ENCODE measurements around the gene STRN3. TPM values are rescaled to one million over a fixed set of nuclear protein-coding genes. Genes with fewer than 3 reads are reported as not detected.
"Not testable (repeated sequence)": the region's sequence is repeated elsewhere in the genome, so short reads cannot be mapped to it uniquely, and the experiment has no call there.

STRN3 gene
- total and polyA plus RNA-seq, 4 donors = 6.8 to 47.5 (median 31.2) TPM

DNA sequence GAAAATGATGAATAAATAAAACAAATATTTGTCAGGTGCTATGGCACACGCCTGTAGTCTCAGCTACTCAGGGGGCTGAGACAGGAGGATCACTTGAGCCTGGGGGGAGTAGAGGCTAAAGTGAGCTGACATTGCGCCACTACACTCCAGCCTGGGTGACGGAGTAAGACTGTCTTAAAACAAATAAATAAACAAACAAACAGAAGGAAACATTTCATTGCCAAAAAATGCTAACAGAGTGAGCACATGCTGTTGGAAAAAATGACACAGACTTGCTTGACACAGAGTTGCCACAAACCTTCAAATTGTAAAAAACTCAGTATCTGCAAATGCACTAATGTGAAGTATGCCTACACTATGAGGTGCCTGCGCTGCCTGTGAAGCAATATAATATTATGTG, 51.6 kb downstream of the STRN3 start:
- 76% methylated on average over 4 of the region's 4 CpGs for WGBS
- H3K9me3 ChIP-seq (ENCODE audit: control insufficient read depth in 4 of 4, low read length in 3 of 4) = no peaks in the 10 kb centered on the region
- H3K27ac ChIP-seq (ENCODE audit: low read depth in 1 of 2, low read length in 2 of 2) = no peak overlapping the region
- H3K4me1 ChIP-seq (ENCODE audit: control insufficient read depth in 4 of 4, insufficient read depth in 4 of 4, low read length in 3 of 4) = peaks cover 5 to 23% (median 11%) of the 10 kb centered on the region in 4 donors
- no peaks in the 10 kb centered on the region for H3K36me3 ChIP-seq (ENCODE audit: control insufficient read depth in 4 of 4, insufficient read depth in 3 of 4, low read depth in 1 of 4, low read length in 3 of 4)
- H3K9ac ChIP-seq (ENCODE audit: low read depth in 1 of 2, low read length in 2 of 2) = no peak overlapping the region
- TF ChIP-seq SP1 (IDR thresholded peaks at IDR 0.05) = no peak
- TF ChIP-seq JUND (IDR thresholded peaks at IDR 0.05) = peak; percentile 30 to 37
- DNase-seq (ENCODE audit: low spot score) = no peak
- no peaks in the 10 kb centered on the region for H3K27me3 ChIP-seq (ENCODE audit: control insufficient read depth in 4 of 4, insufficient read depth in 4 of 4, low read length in 3 of 4)
- H3K4me3 ChIP-seq (ENCODE audit: low read depth in 1 of 3, low read length in 3 of 3) = no peak overlapping the region

DNA sequence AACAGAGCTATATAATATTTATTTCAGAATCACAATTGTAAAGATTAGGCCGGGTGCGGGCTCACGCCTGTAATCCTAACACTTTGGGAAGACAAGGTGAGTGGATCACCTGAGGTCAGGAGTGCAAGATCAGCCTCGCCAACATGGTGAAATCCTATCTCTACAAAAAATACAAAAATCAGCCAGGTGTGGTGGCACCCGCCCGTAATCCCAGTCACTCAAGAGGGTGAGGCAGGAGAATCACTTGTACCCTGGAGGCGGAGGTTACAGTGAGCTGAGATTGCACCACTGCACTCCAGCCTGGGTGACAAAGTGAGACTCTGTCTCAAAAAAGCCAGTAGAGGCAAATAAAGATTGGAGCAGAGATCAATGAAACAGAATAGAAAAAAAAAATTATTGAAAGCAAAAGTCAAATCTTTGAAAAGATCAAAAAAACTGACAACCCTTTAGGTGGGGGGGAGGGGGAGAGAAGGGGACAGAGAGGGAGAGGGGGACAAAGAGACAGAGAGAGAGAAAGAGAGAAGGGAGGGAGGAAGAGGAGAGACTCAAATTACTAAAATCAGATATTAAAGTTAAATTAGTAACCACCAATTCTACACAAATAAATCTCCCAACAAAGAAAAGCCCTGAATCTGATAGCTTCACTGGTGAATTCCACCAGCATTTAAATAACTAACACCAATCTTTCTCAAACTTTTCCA, 53.1 kb downstream of the STRN3 start:
- Histone ChIP-seq H3K27me3 (ENCODE audit: control insufficient read depth in 4 of 4, insufficient read depth in 4 of 4, low read length in 3 of 4) (no peaks in the 10 kb centered on the region), H3K4me3 (ENCODE audit: low read depth in 1 of 3, low read length in 3 of 3) (no peak overlapping the region), H3K27ac (ENCODE audit: low read depth in 1 of 2, low read length in 2 of 2) (no peak overlapping the region), H3K36me3 (ENCODE audit: control insufficient read depth in 4 of 4, insufficient read depth in 3 of 4, low read depth in 1 of 4, low read length in 3 of 4) (no peaks in the 10 kb centered on the region), H3K4me1 (ENCODE audit: control insufficient read depth in 4 of 4, insufficient read depth in 4 of 4, low read length in 3 of 4) (peaks cover 5 to 23% (median 11%) of the 10 kb centered on the region in 4 donors), H3K9me3 (ENCODE audit: control insufficient read depth in 4 of 4, low read length in 3 of 4) (no peaks in the 10 kb centered on the region), H3K9ac (ENCODE audit: low read depth in 1 of 2, low read length in 2 of 2) (no peak overlapping the region)
- no peak for TF ChIP-seq NR2F2 (IDR thresholded peaks at IDR 0.05)
- TF ChIP-seq JUND (IDR thresholded peaks at IDR 0.05) = no peak
- no peak for TF ChIP-seq RAD21 (IDR thresholded peaks at IDR 0.05)
- TF ChIP-seq TAF1 (conservative IDR thresholded peaks at IDR 0.05) = no peak
- TF ChIP-seq RXRA (IDR thresholded peaks at IDR 0.05) = no peak
- TF ChIP-seq, protein P1, sequence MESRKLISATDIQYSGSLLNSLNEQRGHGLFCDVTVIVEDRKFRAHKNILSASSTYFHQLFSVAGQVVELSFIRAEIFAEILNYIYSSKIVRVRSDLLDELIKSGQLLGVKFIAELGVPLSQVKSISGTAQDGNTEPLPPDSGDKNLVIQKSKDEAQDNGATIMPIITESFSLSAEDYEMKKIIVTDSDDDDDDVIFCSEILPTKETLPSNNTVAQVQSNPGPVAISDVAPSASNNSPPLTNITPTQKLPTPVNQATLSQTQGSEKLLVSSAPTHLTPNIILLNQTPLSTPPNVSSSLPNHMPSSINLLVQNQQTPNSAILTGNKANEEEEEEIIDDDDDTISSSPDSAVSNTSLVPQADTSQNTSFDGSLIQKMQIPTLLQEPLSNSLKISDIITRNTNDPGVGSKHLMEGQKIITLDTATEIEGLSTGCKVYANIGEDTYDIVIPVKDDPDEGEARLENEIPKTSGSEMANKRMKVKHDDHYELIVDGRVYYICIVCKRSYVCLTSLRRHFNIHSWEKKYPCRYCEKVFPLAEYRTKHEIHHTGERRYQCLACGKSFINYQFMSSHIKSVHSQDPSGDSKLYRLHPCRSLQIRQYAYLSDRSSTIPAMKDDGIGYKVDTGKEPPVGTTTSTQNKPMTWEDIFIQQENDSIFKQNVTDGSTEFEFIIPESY (IDR thresholded peaks at IDR 0.05) = no peak
- 84% methylated on average over 7 of the region's 7 CpGs for WGBS
- no peak for DNase-seq (ENCODE audit: low spot score)

DNA sequence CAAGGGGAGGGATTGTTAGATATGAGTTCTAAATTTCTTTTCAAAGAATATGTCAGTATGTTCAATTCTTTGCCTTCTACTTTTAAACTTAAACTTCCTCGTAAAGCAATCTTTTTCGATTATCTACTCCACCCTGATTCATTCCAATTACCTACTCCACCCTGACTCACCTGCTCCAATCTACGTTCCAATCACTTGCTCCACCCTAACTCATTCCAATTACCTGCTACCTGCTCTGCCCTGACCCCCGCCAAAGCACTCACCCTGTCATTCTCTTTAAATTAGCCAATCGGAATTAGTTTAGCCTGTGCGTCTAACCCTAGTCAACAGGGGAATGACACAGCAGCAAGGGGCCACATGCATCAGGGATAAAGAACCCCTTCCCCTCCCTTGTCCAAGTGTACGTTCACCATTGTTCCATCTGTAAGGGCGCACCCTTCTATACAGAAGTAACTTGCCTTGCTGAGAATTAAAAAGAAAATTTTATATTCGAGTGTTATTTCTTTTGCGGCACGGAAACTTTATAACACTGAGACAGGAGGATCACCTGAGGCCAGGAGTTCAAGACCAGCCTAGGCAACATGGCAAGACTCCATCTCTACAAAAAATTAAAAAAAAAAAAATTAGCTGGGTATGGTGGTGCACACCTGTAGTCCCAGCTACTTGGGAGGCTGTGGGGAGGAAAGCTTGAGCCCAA, 54.0 kb downstream of the STRN3 start:
- not testable (repeated sequence) for H3K36me3 ChIP-seq (ENCODE audit: control insufficient read depth in 4 of 4, insufficient read depth in 3 of 4, low read depth in 1 of 4, low read length in 3 of 4); H3K9me3 ChIP-seq (ENCODE audit: control insufficient read depth in 4 of 4, low read length in 3 of 4); H3K27me3 ChIP-seq (ENCODE audit: control insufficient read depth in 4 of 4, insufficient read depth in 4 of 4, low read length in 3 of 4); DNase-seq (ENCODE audit: low spot score); H3K4me3 ChIP-seq (ENCODE audit: low read depth in 1 of 3, low read length in 3 of 3); H3K27ac ChIP-seq (ENCODE audit: low read depth in 1 of 2, low read length in 2 of 2); H3K9ac ChIP-seq (ENCODE audit: low read depth in 1 of 2, low read length in 2 of 2)
- peaks cover 5 to 19% (median 12%) of the 10 kb centered on the region in 4 donors for H3K4me1 ChIP-seq (ENCODE audit: control insufficient read depth in 4 of 4, insufficient read depth in 4 of 4, low read length in 3 of 4)
- 94% methylated on average over 11 of the region's 11 CpGs for WGBS

DNA sequence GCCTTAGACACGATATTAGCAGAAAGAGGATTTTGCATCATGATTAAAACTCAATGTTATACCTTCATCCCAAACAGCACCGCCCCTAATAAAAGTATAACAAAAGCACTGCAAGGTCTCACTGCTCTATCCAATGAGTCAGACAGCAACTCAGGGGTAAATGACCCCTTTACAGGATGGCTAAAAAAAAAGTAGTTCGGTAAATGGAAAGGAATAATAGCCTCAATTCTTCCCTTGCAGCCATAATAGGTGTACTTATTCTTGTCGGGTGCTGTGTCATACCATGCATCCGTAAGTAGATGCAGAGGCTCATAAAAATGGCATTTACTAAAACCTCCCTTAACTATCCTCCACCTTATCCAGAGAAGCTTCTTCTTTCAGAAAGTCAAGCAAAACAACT, 54.6 kb downstream of the STRN3 start:
- Histone ChIP-seq H3K27ac (ENCODE audit: low read depth in 1 of 2, low read length in 2 of 2) (no peak overlapping the region), H3K4me3 (ENCODE audit: low read depth in 1 of 3, low read length in 3 of 3) (no peak overlapping the region), H3K4me1 (ENCODE audit: control insufficient read depth in 4 of 4, insufficient read depth in 4 of 4, low read length in 3 of 4) (peaks cover 4 to 19% (median 11%) of the 10 kb centered on the region in 4 donors), H3K27me3 (ENCODE audit: control insufficient read depth in 4 of 4, insufficient read depth in 4 of 4, low read length in 3 of 4) (no peaks in the 10 kb centered on the region), H3K9ac (ENCODE audit: low read depth in 1 of 2, low read length in 2 of 2) (no peak overlapping the region), H3K36me3 (ENCODE audit: control insufficient read depth in 4 of 4, insufficient read depth in 3 of 4, low read depth in 1 of 4, low read length in 3 of 4) (no peaks in the 10 kb centered on the region), H3K9me3 (ENCODE audit: control insufficient read depth in 4 of 4, low read length in 3 of 4) (peaks cover 0 to 2% (median under 1%) of the 10 kb centered on the region in 4 donors)
- WGBS = 90% methylated on average over 5 of the region's 5 CpGs
- DNase-seq (ENCODE audit: low spot score) = no peak
- TF ChIP-seq HNF4A (conservative IDR thresholded peaks at IDR 0.05) (no peak), RAD21 (IDR thresholded peaks at IDR 0.05) (no peak), EGR1 (IDR thresholded peaks at IDR 0.05; ENCODE audit: low read depth in 2 of 2) (no peak), TAF1 (conservative IDR thresholded peaks at IDR 0.05) (no peak), HNF4G (IDR thresholded peaks at IDR 0.05) (no peak), FOXA1 (IDR thresholded peaks at IDR 0.05) (no peak), SP1 (IDR thresholded peaks at IDR 0.05) (no peak), FOXA2 (IDR thresholded peaks at IDR 0.05) (no peak)
- TF ChIP-seq, protein P2, sequence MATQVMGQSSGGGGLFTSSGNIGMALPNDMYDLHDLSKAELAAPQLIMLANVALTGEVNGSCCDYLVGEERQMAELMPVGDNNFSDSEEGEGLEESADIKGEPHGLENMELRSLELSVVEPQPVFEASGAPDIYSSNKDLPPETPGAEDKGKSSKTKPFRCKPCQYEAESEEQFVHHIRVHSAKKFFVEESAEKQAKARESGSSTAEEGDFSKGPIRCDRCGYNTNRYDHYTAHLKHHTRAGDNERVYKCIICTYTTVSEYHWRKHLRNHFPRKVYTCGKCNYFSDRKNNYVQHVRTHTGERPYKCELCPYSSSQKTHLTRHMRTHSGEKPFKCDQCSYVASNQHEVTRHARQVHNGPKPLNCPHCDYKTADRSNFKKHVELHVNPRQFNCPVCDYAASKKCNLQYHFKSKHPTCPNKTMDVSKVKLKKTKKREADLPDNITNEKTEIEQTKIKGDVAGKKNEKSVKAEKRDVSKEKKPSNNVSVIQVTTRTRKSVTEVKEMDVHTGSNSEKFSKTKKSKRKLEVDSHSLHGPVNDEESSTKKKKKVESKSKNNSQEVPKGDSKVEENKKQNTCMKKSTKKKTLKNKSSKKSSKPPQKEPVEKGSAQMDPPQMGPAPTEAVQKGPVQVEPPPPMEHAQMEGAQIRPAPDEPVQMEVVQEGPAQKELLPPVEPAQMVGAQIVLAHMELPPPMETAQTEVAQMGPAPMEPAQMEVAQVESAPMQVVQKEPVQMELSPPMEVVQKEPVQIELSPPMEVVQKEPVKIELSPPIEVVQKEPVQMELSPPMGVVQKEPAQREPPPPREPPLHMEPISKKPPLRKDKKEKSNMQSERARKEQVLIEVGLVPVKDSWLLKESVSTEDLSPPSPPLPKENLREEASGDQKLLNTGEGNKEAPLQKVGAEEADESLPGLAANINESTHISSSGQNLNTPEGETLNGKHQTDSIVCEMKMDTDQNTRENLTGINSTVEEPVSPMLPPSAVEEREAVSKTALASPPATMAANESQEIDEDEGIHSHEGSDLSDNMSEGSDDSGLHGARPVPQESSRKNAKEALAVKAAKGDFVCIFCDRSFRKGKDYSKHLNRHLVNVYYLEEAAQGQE (IDR thresholded peaks at IDR 0.05) = no peak
- TF ChIP-seq, protein P1 (IDR thresholded peaks at IDR 0.05) = no peak

Measured in liver (tissue), 9 donors.